ENCODE data around the gene SRPK3.

The SRPK3 gene

DNA sequence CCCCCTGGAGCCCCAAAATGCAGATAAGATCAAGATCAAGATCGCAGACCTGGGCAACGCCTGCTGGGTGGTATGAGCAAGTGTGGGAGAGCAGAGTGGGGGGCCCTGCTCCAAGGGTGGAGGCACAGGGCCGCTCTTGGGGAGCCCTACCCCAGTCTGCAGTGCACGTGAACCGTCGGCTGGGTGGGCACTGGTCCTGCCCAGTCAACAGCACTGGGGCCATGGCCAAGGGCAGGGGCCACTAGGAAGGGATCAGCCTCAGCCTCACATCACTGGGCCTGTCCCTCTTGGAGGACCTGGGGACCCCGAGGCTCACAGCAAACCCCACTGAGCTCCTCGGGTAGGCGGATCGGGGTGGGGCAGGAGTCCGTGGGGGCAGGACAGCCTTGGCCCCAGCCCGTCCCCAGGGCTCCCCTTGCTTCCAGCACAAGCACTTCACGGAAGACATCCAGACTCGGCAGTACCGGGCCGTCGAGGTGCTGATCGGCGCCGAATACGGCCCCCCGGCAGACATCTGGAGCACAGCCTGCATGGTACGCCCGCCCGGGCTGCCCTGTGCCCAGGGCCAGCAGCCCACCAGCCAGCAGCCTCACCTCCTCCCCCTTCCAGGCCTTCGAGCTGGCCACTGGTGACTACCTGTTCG lies 3.6 kb downstream of the SRPK3 start:
- DNase-seq (ENCODE audit: low spot score): no peak

DNA sequence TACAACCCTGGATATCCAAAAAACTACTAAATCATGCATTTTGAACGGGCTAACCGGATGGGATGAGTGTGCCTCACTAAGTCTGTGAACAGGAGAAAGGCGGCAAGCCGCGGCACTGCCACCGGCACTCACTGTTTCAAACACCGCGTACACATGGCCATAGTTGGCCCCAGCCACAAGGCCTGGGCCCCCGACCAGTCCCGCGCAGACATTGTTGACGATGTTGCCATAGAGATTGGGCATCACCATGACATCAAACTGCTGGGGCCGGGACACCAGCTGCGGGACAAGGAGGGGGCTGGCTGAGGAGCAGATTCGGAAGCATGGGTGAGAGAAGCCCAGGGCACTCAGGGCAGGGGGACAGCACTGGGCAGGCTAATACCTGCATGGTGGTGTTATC lies 5.8 kb downstream of the SRPK3 start:
- no peak for DNase-seq (ENCODE audit: low spot score)

DNA sequence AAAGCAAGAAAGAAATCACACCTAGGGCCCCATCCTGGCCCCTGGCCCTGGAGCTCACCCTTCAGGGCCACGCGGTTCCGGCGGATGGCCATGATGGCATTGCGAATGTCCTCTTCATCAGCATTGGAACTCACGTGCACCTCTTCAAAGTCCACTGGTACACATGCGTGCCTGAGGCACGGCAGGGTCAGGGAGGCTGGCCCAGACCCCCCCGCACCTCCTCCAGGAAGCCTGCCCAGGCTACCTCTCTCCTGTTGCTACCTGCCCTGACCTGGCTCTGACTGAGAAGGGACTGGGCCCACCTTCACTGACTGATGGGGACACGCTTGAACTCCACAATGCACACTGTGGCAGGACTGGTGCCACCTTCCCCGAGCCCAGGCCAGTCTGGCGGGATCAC lies 8.8 kb downstream of the SRPK3 start:
- DNase-seq (ENCODE audit: low spot score): no peak

- DNase-seq (ENCODE audit: low spot score): no peak
Observed at GRCh38 chrX:153791104-153791852, 10.4 kb downstream of the SRPK3 start.

GRCh38 chrX:153792368-153792767 lies 11.5 kb downstream of the SRPK3 start:
- no peak for DNase-seq (ENCODE audit: low spot score)

GRCh38 chrX:153793291-153793690 lies 12.4 kb downstream of the SRPK3 start:
- no peak for DNase-seq (ENCODE audit: low spot score)

GRCh38 chrX:153794018-153794896 lies 13.4 kb downstream of the SRPK3 start, which contains the start of the genes IDH3G and SSR4:
Gene IDH3G (minus strand): TSS chrX:153794375. CDS start chrX:153794326, 49 bp downstream.
Gene SSR4 (plus strand): TSS chrX:153794668. CDS start chrX:153794688, 20 bp downstream.
- DNase-seq (ENCODE audit: low spot score): peak; percentile 95

GRCh38 chrX:153794897-153795816 lies 14.3 kb downstream of the SRPK3 start:
- no peak for DNase-seq (ENCODE audit: low spot score)

- DNase-seq (ENCODE audit: low spot score): no peak
Observed at GRCh38 chrX:153797415-153798015, 16.7 kb downstream of the SRPK3 start.

DNA sequence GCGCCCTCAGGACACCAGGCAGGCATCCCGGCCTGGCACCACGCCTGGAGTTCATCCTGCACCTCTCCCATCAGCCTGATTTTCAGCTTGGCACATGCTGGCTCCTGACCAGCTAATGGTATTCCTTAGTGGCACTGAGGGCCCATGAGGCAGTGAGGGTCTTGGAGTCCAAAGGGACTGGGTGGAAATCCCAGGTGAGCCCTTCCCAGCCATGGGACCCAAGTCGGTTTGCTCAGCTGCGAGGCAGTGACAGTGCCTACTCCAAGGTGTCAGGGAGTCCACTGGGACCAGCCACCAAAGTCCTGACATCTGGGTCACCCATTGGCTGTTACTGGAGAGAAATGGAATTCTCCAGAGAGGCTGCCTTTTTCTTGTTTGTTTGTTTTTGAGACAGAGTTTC lies 18.5 kb downstream of the SRPK3 start:
- DNase-seq (ENCODE audit: low spot score): no peak

GRCh38 chrX:153800177-153800722 lies 19.4 kb downstream of the SRPK3 start:
- no peak for DNase-seq (ENCODE audit: low spot score)

DNA sequence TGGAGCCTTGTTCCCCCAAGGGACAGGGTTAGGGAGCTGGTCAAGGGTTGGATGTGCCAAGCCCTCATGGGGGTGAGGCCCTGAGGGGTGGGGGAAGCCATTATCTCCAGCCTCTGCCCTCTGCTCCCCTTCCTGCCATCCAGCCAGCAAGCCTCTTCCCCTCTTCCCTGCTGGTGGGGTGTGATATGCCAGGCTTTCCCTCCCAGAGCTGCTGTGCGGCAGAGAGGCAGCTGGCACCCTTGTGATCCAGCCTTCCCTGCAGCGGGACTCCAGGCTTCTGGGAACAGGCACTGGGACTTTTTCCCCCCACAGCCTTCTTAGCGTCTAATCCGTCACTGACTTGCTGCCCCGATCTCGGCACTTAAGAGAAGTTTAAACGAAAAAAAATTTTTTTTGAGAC lies 19.9 kb downstream of the SRPK3 start:
- DNase-seq (ENCODE audit: low spot score): no peak

- DNase-seq (ENCODE audit: low spot score): no peak
Observed at GRCh38 chrX:153801669-153802068, 20.8 kb downstream of the SRPK3 start.

DNA sequence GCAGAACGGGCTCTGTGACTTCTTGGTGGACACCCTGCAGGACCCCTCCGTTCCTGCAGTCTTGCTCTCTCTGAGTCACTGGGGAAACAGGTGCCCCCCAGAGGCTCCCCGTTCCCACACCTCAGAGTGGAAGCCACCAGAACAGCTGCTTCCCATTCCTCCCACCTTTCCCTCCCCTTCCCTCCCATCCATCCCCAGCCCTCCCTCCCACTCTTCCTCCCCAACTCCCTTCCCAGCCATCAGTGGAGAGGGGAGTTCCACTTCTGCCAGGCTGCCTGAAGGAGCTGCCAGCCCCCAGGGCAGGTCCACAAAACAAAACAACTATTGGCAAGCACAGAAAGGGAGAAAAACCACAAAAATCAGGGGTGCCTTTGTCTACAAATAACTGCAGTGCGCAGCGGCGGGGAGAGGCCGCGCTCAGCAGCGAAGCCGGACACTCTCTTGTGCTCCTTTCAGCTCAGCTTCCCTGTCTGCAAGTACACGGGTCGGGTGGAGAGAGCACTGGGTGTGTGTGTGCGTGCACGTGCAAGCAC lies 21.7 kb downstream of the SRPK3 start:
- DNase-seq (ENCODE audit: low spot score): no peak

GRCh38 chrX:153803211-153804099 lies 22.6 kb downstream of the SRPK3 start:
- DNase-seq (ENCODE audit: low spot score): no peak

- no peak for DNase-seq (ENCODE audit: low spot score)
Observed at GRCh38 chrX:153804100-153804595, 23.3 kb downstream of the SRPK3 start.

DNA sequence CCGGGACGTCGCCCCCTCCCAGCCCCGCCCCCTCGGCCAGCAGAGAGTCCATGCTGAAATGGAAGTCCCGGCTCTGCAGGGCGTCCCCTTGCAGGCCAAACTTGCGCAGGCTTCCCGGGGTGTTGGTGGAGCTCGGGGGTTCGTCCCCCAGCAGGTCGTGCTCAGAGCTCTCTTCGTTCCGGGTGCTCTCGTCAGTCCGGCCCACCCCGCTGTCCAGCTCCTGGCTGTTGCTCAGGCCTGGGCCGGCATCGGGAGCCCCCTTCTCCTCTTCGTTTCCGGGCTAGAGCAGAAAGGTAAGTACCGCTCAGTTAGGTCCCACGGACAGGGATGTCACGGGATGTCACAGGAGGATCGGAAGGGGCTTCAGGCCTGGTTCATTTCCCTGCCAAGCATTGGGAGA lies 23.8 kb downstream of the SRPK3 start:
- no peak for DNase-seq (ENCODE audit: low spot score)

- no peak for DNase-seq (ENCODE audit: low spot score)
Observed at GRCh38 chrX:153805436-153805835, 24.6 kb downstream of the SRPK3 start.

DNA sequence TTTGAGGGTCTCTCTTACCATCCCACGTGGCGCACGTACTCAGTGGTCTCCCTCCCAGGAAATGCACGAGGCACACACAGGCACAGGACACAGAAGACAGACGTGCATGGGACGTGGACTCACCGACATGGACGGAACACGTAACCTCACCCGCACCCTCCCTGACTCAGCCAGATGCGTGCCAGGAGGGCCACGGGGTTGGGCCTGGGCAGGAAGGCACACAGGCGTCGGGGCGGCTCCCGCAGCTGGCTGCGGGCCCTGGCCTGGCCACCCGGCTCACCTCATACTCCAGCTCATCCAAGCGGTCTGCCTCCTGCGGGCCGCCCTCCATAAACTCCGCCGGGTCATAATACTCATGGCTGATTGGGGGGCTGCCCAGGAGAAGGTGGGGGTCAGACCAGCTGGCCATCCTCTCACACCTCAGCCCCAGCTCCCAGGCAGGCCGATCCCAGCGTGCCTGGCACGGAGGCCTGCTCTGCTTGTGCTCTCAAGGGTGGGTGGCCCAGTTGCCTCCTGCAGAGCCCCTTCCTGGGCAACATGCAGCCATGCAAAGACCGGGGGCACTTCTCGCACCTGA lies 26.2 kb downstream of the SRPK3 start:
- no peak for DNase-seq (ENCODE audit: low spot score)

Data from CD4-positive, alpha-beta T cell treated with Interleukin-2 at 100 ng/mL for 4 hours (primary cell).